Duodenal mucosa (tissue), 2 donors: Measurements from ENCODE around the gene SIPA1L2.

Source experiments
- H3K27ac ChIP-seq: one replicate; pipeline ENCODE4 v1.7.0; 2013; ENCODE audit warnings: low read depth, low read length
- H3K27me3 ChIP-seq, 2 donors: one replicate each; pipeline ENCODE4 v1.7.0; 2013; ENCODE audit warnings: low read length in 2 of 2, control low read depth in 1 of 2; ENCODE audit not compliant: insufficient read depth in 2 of 2, control insufficient read depth in 1 of 2
- H3K36me3 ChIP-seq, 2 donors: one replicate each; pipeline ENCODE4 v1.7.0; 2013; ENCODE audit warnings: low read length in 2 of 2, control low read depth in 1 of 2; ENCODE audit not compliant: insufficient read depth in 2 of 2, control insufficient read depth in 1 of 2
- H3K4me1 ChIP-seq, 2 donors: one replicate each; pipeline ENCODE4 v1.7.0; 2013; ENCODE audit warnings: low read length in 2 of 2, control low read depth in 1 of 2; ENCODE audit not compliant: insufficient read depth in 2 of 2, control insufficient read depth in 1 of 2
- H3K4me3 ChIP-seq, 2 donors: one replicate each; pipeline ENCODE4 v1.7.0; 2013; ENCODE audit warnings: low read length in 2 of 2, low read depth in 1 of 2
- H3K9ac ChIP-seq, 2 donors: one replicate each; pipeline ENCODE4 v1.7.0; 2013; ENCODE audit warnings: low read length in 2 of 2, low read depth in 1 of 2
- H3K9me3 ChIP-seq, 2 donors: one replicate each; pipeline ENCODE4 v1.7.0; 2013; ENCODE audit warnings: low read length in 2 of 2, control low read depth in 1 of 2; ENCODE audit not compliant: control insufficient read depth in 1 of 2

SIPA1L2 gene

GRCh38 chr1:232629250-232630046, 485 bp downstream of the SIPA1L2 start:
- peak overlapping the region; percentile 58 to 75 for H3K4me3 ChIP-seq
- H3K27ac ChIP-seq, result no peak overlapping the region
- no peaks in the 10 kb centered on the region for H3K27me3 ChIP-seq
- H3K9me3 ChIP-seq, result no peaks in the 10 kb centered on the region
- peak overlapping the region; percentile 7 to 55 for H3K9ac ChIP-seq
- H3K4me1 ChIP-seq, result peaks cover 19 to 35% of the 10 kb centered on the region in 2 donors
- H3K36me3 ChIP-seq, result no peaks in the 10 kb centered on the region

DNA sequence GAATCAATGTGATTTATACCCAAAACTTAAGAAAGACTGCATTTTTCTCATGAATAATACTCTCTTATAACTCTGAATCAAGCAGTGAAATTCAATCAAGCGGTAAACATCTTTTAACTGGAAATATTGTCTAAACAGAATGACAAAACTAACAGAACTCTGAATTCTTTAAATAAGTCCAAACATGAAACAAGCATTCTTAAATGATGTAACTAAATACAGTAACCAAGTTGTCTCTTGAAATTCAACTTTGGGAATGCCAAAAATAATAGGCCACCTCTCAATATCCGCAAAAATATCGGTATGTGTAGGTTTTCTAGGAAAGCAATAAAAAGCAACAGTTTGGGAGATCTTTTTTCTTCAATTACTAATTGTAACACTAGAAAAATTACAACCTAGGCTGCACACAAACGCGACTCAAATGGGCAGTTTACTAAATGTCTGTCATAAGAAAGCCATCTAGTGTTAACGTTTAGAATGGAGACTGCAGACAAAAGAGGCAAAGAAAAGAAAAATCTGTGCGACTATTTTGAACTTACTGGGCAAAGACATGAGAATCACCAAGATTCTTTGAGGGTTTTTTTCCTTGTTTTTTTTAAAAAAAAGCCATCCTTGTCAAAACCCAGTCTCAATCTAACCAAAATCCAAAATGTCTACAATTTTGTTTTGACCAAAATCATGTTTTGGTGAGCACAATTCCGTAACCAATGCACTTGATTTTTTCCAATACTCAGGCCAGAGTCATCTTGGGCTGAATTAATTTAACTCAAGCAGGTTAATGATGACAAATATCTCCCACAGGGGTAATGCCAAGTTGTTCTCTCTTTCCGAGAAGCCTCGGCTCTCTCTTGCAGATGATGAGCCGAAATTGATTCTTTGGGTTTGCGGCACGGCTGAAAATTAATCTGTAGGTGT, 1.3 kb downstream of the SIPA1L2 start:
- Histone ChIP-seq H3K9me3 (no peaks in the 10 kb centered on the region), H3K27me3 (no peaks in the 10 kb centered on the region), H3K36me3 (no peaks in the 10 kb centered on the region), H3K4me1 (peaks cover 20 to 35% of the 10 kb centered on the region in 2 donors), H3K4me3 (peak overlapping the region; percentile 58 to 75), H3K9ac (peak overlapping the region; percentile 7 to 55), H3K27ac (no peak overlapping the region)

DNA sequence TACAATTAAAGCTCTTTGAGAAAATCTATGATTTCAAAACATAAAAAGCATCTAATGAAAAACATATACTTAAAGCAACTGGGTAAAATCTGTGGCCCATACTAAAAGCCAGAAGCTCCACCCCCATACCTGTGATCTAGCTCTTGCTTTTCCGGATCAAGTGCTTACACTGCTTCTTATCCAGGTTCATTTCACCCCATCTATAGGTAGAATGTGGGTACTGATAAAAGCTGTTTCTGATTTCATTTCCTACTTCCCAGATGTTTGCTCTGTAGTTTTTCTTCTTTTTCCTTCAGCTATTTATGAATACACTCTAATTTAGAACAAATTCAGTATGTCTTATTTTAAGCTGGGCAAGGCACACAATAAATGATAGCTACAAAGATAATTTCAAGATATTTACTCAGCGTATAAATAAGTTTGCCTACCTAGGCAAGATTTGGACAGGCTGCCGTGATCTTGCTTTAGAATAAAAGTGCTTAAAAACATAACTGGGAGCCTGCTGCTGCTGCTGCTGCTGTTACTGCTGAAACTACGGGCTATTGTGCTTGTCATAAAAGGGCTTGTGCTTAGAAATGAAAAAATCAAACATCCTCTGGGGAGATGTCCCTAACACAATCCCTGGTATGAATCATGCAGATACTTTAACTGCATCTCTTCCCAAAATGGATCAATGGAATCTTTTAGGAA, 2.1 kb downstream of the SIPA1L2 start:
- H3K27ac ChIP-seq, result no peak overlapping the region
- peaks cover 26 to 38% of the 10 kb centered on the region in 2 donors for H3K4me1 ChIP-seq

GRCh38 chr1:232627171-232627570, 2.8 kb downstream of the SIPA1L2 start:
- no peak overlapping the region for H3K27ac ChIP-seq
- no peak overlapping the region for H3K4me3 ChIP-seq
- H3K9ac ChIP-seq, result peak overlapping the region in 1 of 2 donors; percentile 9
- no peaks in the 10 kb centered on the region for H3K36me3 ChIP-seq
- no peaks in the 10 kb centered on the region for H3K27me3 ChIP-seq
- H3K9me3 ChIP-seq, result no peaks in the 10 kb centered on the region
- H3K4me1 ChIP-seq, result peaks cover 30 to 43% of the 10 kb centered on the region in 2 donors

More for the DNA sequence above, 2.1 kb downstream of the SIPA1L2 start:
- H3K9me3 ChIP-seq, result no peaks in the 10 kb centered on the region
- H3K9ac ChIP-seq, result peak overlapping the region in 1 of 2 donors; percentile 15
- H3K36me3 ChIP-seq, result no peaks in the 10 kb centered on the region
- H3K4me3 ChIP-seq, result peak overlapping the region; percentile 22 to 75
- H3K27me3 ChIP-seq, result no peaks in the 10 kb centered on the region

DNA sequence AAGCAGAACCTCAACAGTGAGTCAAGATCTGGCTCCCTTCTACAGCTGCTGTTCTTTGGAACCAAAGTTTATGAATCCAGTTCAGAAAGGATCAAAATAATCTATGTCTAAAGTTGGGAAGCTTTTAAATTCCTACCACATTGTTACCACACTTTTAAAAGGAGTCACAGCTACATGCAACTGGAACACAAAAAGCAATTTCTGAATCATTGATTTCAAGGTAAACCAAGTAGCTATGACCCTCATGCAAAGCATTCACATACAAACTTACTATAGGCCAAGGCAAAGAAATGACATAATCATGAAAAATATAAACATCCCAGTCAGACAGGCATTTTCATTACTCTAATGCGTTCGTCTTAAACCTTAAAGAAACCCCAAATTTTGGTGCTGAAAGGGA, 3.5 kb downstream of the SIPA1L2 start:
- Histone ChIP-seq H3K36me3 (no peaks in the 10 kb centered on the region), H3K27ac (no peak overlapping the region), H3K4me1 (peaks cover 37 to 50% of the 10 kb centered on the region in 2 donors), H3K4me3 (no peak overlapping the region), H3K27me3 (no peaks in the 10 kb centered on the region), H3K9me3 (no peaks in the 10 kb centered on the region), H3K9ac (no peak overlapping the region)

DNA sequence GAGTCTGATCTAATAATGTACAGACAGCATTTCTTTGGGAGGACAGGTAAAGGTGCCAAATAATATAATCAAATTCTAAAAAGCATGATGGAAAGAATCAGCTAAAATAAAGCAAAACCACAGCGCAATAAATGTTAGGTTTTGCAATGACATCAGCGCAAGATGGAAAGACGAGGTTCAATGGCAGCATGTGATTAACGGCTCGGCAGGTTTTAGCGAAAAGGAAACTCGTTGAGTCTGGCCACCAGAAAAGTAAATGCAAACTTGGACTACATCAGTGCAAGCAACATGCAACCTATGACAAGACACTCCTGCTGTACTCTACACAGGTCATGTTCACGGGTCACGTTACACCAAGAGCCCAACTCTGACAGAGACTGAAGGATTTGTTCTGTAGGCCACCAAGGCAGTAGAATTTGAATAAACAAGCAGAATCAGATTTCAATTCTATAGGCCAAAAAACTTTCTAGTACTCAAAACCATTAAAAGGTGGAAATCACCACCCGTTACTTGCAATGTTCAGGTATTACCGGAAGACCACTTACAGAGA, 4.5 kb downstream of the SIPA1L2 start:
- Histone ChIP-seq H3K9ac (no peak overlapping the region), H3K27ac (no peak overlapping the region), H3K4me1 (peaks cover 43 to 61% of the 10 kb centered on the region in 2 donors), H3K36me3 (no peaks in the 10 kb centered on the region), H3K9me3 (no peaks in the 10 kb centered on the region), H3K27me3 (no peaks in the 10 kb centered on the region), H3K4me3 (no peak overlapping the region)

- H3K4me1 ChIP-seq, result peaks cover 47 to 64% of the 10 kb centered on the region in 2 donors
- H3K27me3 ChIP-seq, result no peaks in the 10 kb centered on the region
- H3K27ac ChIP-seq, result no peak overlapping the region
- no peak overlapping the region for H3K4me3 ChIP-seq
- no peak overlapping the region for H3K9ac ChIP-seq
- H3K9me3 ChIP-seq, result no peaks in the 10 kb centered on the region
- no peaks in the 10 kb centered on the region for H3K36me3 ChIP-seq
These were observed 5.2 kb downstream of the SIPA1L2 start for GRCh38 chr1:232624546-232625281.

- Histone ChIP-seq H3K27ac (peak overlapping the region; percentile 41), H3K4me3 (peak overlapping the region; percentile 10 to 24), H3K9ac (no peak overlapping the region)
These were observed 7.0 kb downstream of the SIPA1L2 start for GRCh38 chr1:232622981-232623380.

DNA sequence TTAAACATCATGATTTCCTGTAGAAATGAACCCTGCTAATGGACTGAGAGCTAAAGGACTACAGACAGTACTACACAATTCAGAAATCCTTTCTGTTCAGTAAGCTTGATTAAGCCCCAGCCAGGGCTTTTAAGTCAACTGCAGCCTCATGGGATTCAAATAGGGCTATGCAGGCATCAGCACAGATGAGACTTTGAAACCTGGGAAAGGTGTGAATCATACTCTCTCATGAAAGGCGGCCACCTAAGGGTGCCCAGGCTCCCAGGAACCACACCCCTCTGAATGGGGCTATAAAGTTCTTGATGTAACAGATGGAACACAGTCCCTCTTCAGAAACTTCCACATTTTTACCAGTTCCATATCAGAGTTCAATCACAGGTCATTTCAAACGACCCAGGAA, 7.6 kb downstream of the SIPA1L2 start:
- Histone ChIP-seq H3K4me1 (peaks cover 45 to 60% of the 10 kb centered on the region in 2 donors), H3K27me3 (no peaks in the 10 kb centered on the region), H3K9ac (no peak overlapping the region), H3K4me3 (peak overlapping the region in 1 of 2 donors; percentile 25), H3K9me3 (no peaks in the 10 kb centered on the region), H3K36me3 (no peaks in the 10 kb centered on the region), H3K27ac (peak overlapping the region; percentile 41)

More at GRCh38 chr1:232622981-232623380, 7.0 kb downstream of the SIPA1L2 start:
- no peaks in the 10 kb centered on the region for H3K36me3 ChIP-seq
- H3K4me1 ChIP-seq, result peaks cover 45 to 64% of the 10 kb centered on the region in 2 donors
- H3K9me3 ChIP-seq, result no peaks in the 10 kb centered on the region
- H3K27me3 ChIP-seq, result no peaks in the 10 kb centered on the region
